Stomach (tissue), 9 donors: ENCODE measurements around the gene NUP62. TPM values are rescaled to one million over a fixed set of nuclear protein-coding genes. Genes with fewer than 3 reads are reported as not detected.

Source experiments
- DNase-seq, 2 donors: peaks; one replicate each; pipeline versions ENCODE4 v3.0.0 to v3.0.0-alpha.2; 2013 to 2019
- H3K27ac ChIP-seq, 5 donors: fragments of 200-600 bp in 4 of 5; sonication (generic) in 4 of 5; one replicate each; pipeline ENCODE4 v1.5.1; 2013 to 2019; ENCODE audit warnings: mild to moderate bottlenecking in 1 of 5, moderate library complexity in 1 of 5
- H3K27me3 ChIP-seq, 3 donors: fragments of 200-600 bp; sonication (generic); one replicate each; pipeline ENCODE4 v1.5.1; 2017 to 2019; ENCODE audit warnings: mixed run types in 1 of 3
- H3K36me3 ChIP-seq, 4 donors: fragments of 200-600 bp; sonication (generic); 1 replicate in 3 of 4; 2 replicates in 1 of 4; pipeline ENCODE4 v1.5.1; 2016 to 2019
- H3K4me1 ChIP-seq, 4 donors: fragments of 200-600 bp; sonication (generic); one replicate each; pipeline ENCODE4 v1.5.1; 2016 to 2019
- H3K4me3 ChIP-seq, 4 donors: fragments of 200-600 bp; sonication (generic) in 3 of 4; one replicate each; pipeline ENCODE4 v1.5.1; 2016 to 2019; ENCODE audit warnings: mild to moderate bottlenecking in 1 of 4
- H3K9me3 ChIP-seq, 4 donors: fragments of 200-600 bp; sonication (generic); one replicate each; pipeline ENCODE4 v1.5.1; 2016 to 2019
- CTCF ChIP-seq, 7 experiments: fragments of 450-650 bp in 4 of 7; fragments of 200-600 bp in 3 of 7; sonication (generic) in 3 of 7; IDR thresholded peaks; one replicate each; pipeline ENCODE4 v1.5.1; 2016 to 2019; ENCODE audit warnings: antibody characterized with exemption in 7 of 7, control low read depth in 2 of 7, mild to moderate bottlenecking in 1 of 7
- EP300 ChIP-seq: sonication (generic); formaldehyde crosslinking; IDR thresholded peaks from one replicate; pipeline ENCODE4 v1.6.1; 2017; ENCODE audit warnings: antibody characterized with exemption
- POLR2A ChIP-seq, 4 donors: fragments of 450-650 bp; IDR thresholded peaks; one replicate each; pipeline ENCODE4 v1.6.1; 2016; ENCODE audit warnings: antibody characterized with exemption in 4 of 4, control low read depth in 2 of 4, mild to moderate bottlenecking in 1 of 4, moderate library complexity in 1 of 4
- POLR2AphosphoS5 ChIP-seq, 3 donors: sonication (generic); formaldehyde crosslinking; IDR thresholded peaks; one replicate each; pipeline ENCODE4 v1.6.1; 2016; ENCODE audit warnings: antibody characterized with exemption in 3 of 3
- WGBS, 5 donors: extraction: QIAGEN DNeasy Blood & Tissue Kit in 3 of 5; methylation state at CpG; one replicate each; pipeline versions ENCODE4 v1.1.5 to v1.1.7; 2013 to 2018; 5-methylcytosine and 5-hydroxymethylcytosine counted together
- intact Hi-C: fragments of 100-400 bp; cut with DNase I; formaldehyde crosslinking; loops from one replicate; pipeline ENCODE4 v1.15.1; 2023; ENCODE audit warnings: low total_unique reads
- polyA plus RNA-seq, 3 donors: library from polyadenylated mRNA; stranded (reverse); fragments of 200-250 nt; gene quantifications; one replicate each; pipeline ENCODE4 v1.2.3, GENCODE V29; 2013
- total RNA-seq, 5 donors: library from RNA; depleted of rRNA; stranded (reverse); fragments of >200 nt; gene quantifications; one replicate each; pipeline versions ENCODE4 v1.1.0 to v1.2.3, GENCODE V29; 2014 to 2016
- donor health status: healthy with polysubstance abuse.
- donor health status: Bipolar disorder and iron deficiency.
- donor health status: healthy.

NUP62 gene
- total and polyA plus RNA-seq, 8 donors: 5.3 to 58.0 (median 15.2) TPM

- no peak overlapping the region for H3K27ac ChIP-seq
- intact Hi-C loops: no loop called here
- H3K4me1 ChIP-seq: peaks cover 12 to 24% (median 17%) of the 10 kb centered on the region in 4 donors
- DNase-seq: no peak
- TF ChIP-seq EP300 (no peak), POLR2AphosphoS5 (IDR thresholded peaks at IDR 0.05) (no peak), CTCF (IDR thresholded peaks at IDR 0.05) (no peak), POLR2A (IDR thresholded peaks at IDR 0.05) (no peak)
- H3K36me3 ChIP-seq: peaks cover 57 to 91% (median 89%) of the 10 kb centered on the region in 4 donors
- H3K27me3 ChIP-seq: no peaks in the 10 kb centered on the region
- H3K9me3 ChIP-seq: no peaks in the 10 kb centered on the region
- WGBS, 5 donors: 92 to 100% (median 99%) methylated on average over 10 to 14 of the region's 14 CpGs
- no peak overlapping the region for H3K4me3 ChIP-seq
Observed at GRCh38 chr19:49882643-49883042, 46.7 kb downstream of the NUP62 start.

DNA sequence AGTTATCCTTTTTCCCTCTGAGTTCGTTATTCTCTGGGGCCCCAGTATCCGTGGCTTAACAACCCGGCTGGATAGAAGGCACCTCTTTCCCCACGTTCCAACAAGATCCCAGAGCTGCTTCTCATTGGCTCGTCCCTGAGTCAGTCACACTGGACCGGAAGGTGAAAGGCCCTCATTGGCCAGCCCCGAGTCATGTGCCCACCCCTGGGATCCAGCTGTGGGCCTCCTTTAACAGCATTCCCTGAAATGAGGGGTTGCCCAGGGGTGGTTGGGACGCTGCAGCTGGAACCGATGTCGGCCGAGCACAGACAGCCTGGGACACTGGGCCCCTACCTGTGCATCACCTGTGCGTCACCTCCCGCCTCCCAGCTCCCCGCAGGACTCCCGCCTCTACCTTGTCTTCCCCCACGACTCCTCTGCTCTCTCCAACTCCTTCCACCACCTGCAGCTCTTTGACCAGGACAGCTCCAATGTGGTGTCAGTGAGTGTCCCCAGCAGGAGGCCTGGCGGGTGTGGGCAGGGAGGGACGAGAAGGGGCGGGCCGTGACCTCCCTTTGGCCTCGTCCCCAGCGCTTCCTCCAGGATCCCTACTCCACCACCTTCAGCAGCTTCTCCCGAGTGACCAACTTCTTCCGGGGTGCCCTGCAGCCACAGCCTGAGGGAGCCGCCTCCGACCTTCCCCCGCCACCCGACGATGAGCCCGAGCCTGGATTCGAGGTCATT is 47.5 kb downstream of the NUP62 start:
- H3K4me1 ChIP-seq: peaks cover 12 to 18% (median 15%) of the 10 kb centered on the region in 4 donors
- no peak overlapping the region for H3K27ac ChIP-seq
- DNase-seq: peak in 1 of 2 donors; percentile 11
- H3K4me3 ChIP-seq: no peak overlapping the region
- peaks cover 57 to 83% (median 81%) of the 10 kb centered on the region in 4 donors for H3K36me3 ChIP-seq
- no peaks in the 10 kb centered on the region for H3K27me3 ChIP-seq
- 86 to 94% (median 93%) methylated on average over 18 to 31 of the region's 31 CpGs for WGBS, 5 donors
- intact Hi-C loops: no loop called here
- no peaks in the 10 kb centered on the region for H3K9me3 ChIP-seq
- TF ChIP-seq POLR2A (IDR thresholded peaks at IDR 0.05) (no peak), CTCF (IDR thresholded peaks at IDR 0.05) (no peak), POLR2AphosphoS5 (IDR thresholded peaks at IDR 0.05) (no peak), EP300 (no peak)

GRCh38 chr19:49881186-49881585 is 48.1 kb downstream of the NUP62 start:
- no peak overlapping the region for H3K27ac ChIP-seq
- peaks cover 57 to 77% (median 75%) of the 10 kb centered on the region in 4 donors for H3K36me3 ChIP-seq
- intact Hi-C loops: no loop called here
- no peak overlapping the region for H3K4me3 ChIP-seq
- no peaks in the 10 kb centered on the region for H3K27me3 ChIP-seq
- TF ChIP-seq POLR2A (IDR thresholded peaks at IDR 0.05) (no peak), POLR2AphosphoS5 (IDR thresholded peaks at IDR 0.05) (no peak), EP300 (no peak), CTCF (IDR thresholded peaks at IDR 0.05) (no peak)
- peaks cover 12 to 18% (median 15%) of the 10 kb centered on the region in 4 donors for H3K4me1 ChIP-seq
- DNase-seq: no peak
- WGBS, 5 donors: 95 to 99% (median 98%) methylated on average over 14 to 17 of the region's 17 CpGs
- no peaks in the 10 kb centered on the region for H3K9me3 ChIP-seq

DNA sequence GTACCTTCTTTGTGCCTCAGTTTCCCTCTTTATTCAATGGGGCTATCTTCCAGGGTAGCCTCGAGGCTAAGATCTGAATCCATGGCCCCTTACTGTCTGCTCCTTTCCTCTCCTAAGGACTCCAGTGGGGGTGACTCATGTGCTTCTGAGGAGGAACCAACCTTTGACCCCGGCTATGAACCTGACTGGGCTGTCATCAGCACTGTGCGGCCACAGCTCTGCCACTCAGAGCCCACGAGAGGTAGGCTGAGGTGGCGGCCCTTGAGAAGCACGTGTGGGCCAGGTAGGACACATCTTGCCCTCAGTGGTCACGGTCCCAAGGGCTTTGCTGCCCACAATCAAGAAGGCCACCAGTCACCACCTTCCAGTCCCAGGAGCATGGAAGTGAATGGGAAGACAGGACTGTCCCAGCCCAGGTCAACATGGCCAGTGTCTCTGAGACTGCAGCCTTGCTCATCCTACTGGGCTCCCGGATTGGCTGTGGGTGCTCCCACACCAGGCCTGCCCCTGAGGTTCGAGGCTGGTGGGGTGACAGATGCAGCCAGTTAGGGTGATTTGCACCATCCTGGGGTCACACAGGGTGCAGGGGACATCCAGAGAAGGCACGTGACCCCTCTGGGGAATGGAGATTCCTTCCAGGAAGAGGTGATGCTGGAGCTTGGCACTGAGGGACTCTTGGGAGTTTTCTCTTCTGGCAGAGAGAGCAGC is 49.0 kb downstream of the NUP62 start:
- H3K27ac ChIP-seq: no peak overlapping the region
- peaks cover 52 to 68% (median 67%) of the 10 kb centered on the region in 4 donors for H3K36me3 ChIP-seq
- DNase-seq: no peak
- no peaks in the 10 kb centered on the region for H3K27me3 ChIP-seq
- intact Hi-C loops: no loop called here
- TF ChIP-seq POLR2A (IDR thresholded peaks at IDR 0.05) (no peak), CTCF (IDR thresholded peaks at IDR 0.05) (no peak), POLR2AphosphoS5 (IDR thresholded peaks at IDR 0.05) (no peak), EP300 (no peak)
- WGBS, 5 donors: 84 to 94% (median 91%) methylated on average over 8 to 10 of the region's 10 CpGs
- peaks cover 17 to 25% (median 21%) of the 10 kb centered on the region in 4 donors for H3K4me1 ChIP-seq
- no peak overlapping the region for H3K4me3 ChIP-seq
- no peaks in the 10 kb centered on the region for H3K9me3 ChIP-seq
